Liver (tissue), 9 donors: Measurements from ENCODE around the gene NRIP1. TPM values are rescaled to one million over a fixed set of nuclear protein-coding genes. Genes with fewer than 3 reads are reported as not detected.
"Not testable (repeated sequence)": the region's sequence is repeated elsewhere in the genome, so short reads cannot be mapped to it uniquely, and the experiment has no call there.

Source experiments
- DNase-seq: peaks from one replicate; pipeline ENCODE4 v3.0.0-alpha.2; 2017; ENCODE audit warnings: low spot score
- H3K27ac ChIP-seq, 2 donors: one replicate each; pipeline ENCODE4 v1.7.0; 2013; ENCODE audit warnings: inconsistent platforms in 2 of 2, low read length in 2 of 2, control low read depth in 1 of 2, low read depth in 1 of 2, mild to moderate bottlenecking in 1 of 2
- H3K27me3 ChIP-seq, 4 donors: one replicate each; pipeline versions ENCODE4 v1.6.1 to v1.7.0; 2013; ENCODE audit warnings: low read length in 3 of 4, inconsistent platforms in 1 of 4, mild to moderate bottlenecking in 1 of 4, moderate library complexity in 1 of 4; ENCODE audit not compliant: control insufficient read depth in 4 of 4, insufficient read depth in 4 of 4
- H3K36me3 ChIP-seq, 4 donors: one replicate each; pipeline versions ENCODE4 v1.6.1 to v1.7.0; 2013; ENCODE audit warnings: low read length in 3 of 4, mild to moderate bottlenecking in 3 of 4, low read depth in 1 of 4, moderate library complexity in 1 of 4; ENCODE audit not compliant: control insufficient read depth in 4 of 4, insufficient read depth in 3 of 4
- H3K4me1 ChIP-seq, 4 donors: one replicate each; pipeline versions ENCODE4 v1.6.1 to v1.7.0; 2013; ENCODE audit warnings: low read length in 3 of 4, mild to moderate bottlenecking in 3 of 4, moderate library complexity in 1 of 4; ENCODE audit not compliant: control insufficient read depth in 4 of 4, insufficient read depth in 4 of 4
- H3K4me3 ChIP-seq, 3 donors: one replicate each; pipeline versions ENCODE4 v1.6.1 to v1.7.0; 2013; ENCODE audit warnings: low read length in 3 of 3, control low read depth in 1 of 3, low read depth in 1 of 3, mild to moderate bottlenecking in 1 of 3
- H3K9ac ChIP-seq, 2 donors: one replicate each; pipeline ENCODE4 v1.7.0; 2013; ENCODE audit warnings: low read length in 2 of 2, mild to moderate bottlenecking in 2 of 2, moderate library complexity in 2 of 2, control low read depth in 1 of 2, low read depth in 1 of 2
- H3K9me3 ChIP-seq, 4 donors: one replicate each; pipeline versions ENCODE4 v1.6.1 to v1.7.0; 2013; ENCODE audit warnings: low read length in 3 of 4; ENCODE audit not compliant: control insufficient read depth in 4 of 4
- FOXA2 ChIP-seq: IDR thresholded peaks from 2 replicates; pipeline ENCODE4 v1.6.1; 2016; ENCODE audit warnings: antibody characterized with exemption
- GABPA ChIP-seq, 2 donors: IDR thresholded peaks in 1 of 2; conservative IDR thresholded peaks in 1 of 2; 2 replicates each; pipeline ENCODE4 v1.6.1; 2016; ENCODE audit warnings: antibody characterized with exemption in 2 of 2, mild to moderate bottlenecking in 1 of 2, moderate library complexity in 1 of 2
- HNF4A ChIP-seq, 2 donors: conservative IDR thresholded peaks; 2 replicates each; pipeline ENCODE4 v1.6.1; 2016; ENCODE audit warnings: antibody characterized with exemption in 2 of 2, mild to moderate bottlenecking in 2 of 2
- JUND ChIP-seq, 2 donors: IDR thresholded peaks; 2 replicates each; pipeline ENCODE4 v1.6.1; 2016; ENCODE audit warnings: antibody characterized with exemption in 2 of 2
- NR2F2 ChIP-seq: IDR thresholded peaks from 2 replicates; pipeline ENCODE4 v1.6.1; 2016; ENCODE audit warnings: antibody characterized with exemption
- RAD21 ChIP-seq, 2 donors: IDR thresholded peaks; 2 replicates each; pipeline ENCODE4 v1.6.1; 2016; ENCODE audit warnings: antibody characterized with exemption in 2 of 2, mild to moderate bottlenecking in 2 of 2
- RXRA ChIP-seq, 2 donors: IDR thresholded peaks; 2 replicates each; pipeline ENCODE4 v1.6.1; 2017 to 2018; ENCODE audit warnings: antibody characterized with exemption in 2 of 2, mild to moderate bottlenecking in 1 of 2
- SP1 ChIP-seq: IDR thresholded peaks from 2 replicates; pipeline ENCODE4 v1.6.1; 2018; ENCODE audit warnings: antibody characterized with exemption, mild to moderate bottlenecking
- TAF1 ChIP-seq: conservative IDR thresholded peaks from 2 replicates; pipeline ENCODE4 v1.6.1; 2016; ENCODE audit warnings: antibody characterized with exemption, mild to moderate bottlenecking
- YY1 ChIP-seq: IDR thresholded peaks from 2 replicates; pipeline ENCODE4 v1.6.1; 2016; ENCODE audit warnings: antibody characterized with exemption, mild to moderate bottlenecking
- WGBS: extraction: QIAGEN DNeasy Blood & Tissue Kit; methylation state at CpG from one replicate; pipeline ENCODE4 v1.1.7; 2013; 5-methylcytosine and 5-hydroxymethylcytosine counted together
- polyA plus RNA-seq, 2 donors: library from polyadenylated mRNA; stranded (reverse) in 1 of 2; unstranded in 1 of 2; fragments of 200-250 nt in 1 of 2; fragments of >200 nt in 1 of 2; fragmentation: Nextera tagmentation in 1 of 2; extraction: Ambion mirVana in 1 of 2; gene quantifications; one replicate each; pipeline versions ENCODE4 v1.2.1 to v1.2.3, GENCODE V29; 2013 to 2015
- total RNA-seq, 2 donors: library from RNA; depleted of rRNA; stranded (reverse); fragments of >200 nt; gene quantifications; one replicate each; pipeline ENCODE4 v1.2.3, GENCODE V29; 2014
- TF ChIP-seq, protein P1 (sequence below): IDR thresholded peaks from 2 replicates; pipeline ENCODE4 v1.6.1; 2016; ENCODE audit warnings: antibody characterized with exemption, mild to moderate bottlenecking
- donor health status: healthy.
- donor health status: healthy.
- donor health status: healthy.
- donor health status: healthy.
- donor health status: healthy.

Gene NRIP1
- total and polyA plus RNA-seq, 4 donors = 3.8 to 28.4 (median 12.6) TPM

DNA sequence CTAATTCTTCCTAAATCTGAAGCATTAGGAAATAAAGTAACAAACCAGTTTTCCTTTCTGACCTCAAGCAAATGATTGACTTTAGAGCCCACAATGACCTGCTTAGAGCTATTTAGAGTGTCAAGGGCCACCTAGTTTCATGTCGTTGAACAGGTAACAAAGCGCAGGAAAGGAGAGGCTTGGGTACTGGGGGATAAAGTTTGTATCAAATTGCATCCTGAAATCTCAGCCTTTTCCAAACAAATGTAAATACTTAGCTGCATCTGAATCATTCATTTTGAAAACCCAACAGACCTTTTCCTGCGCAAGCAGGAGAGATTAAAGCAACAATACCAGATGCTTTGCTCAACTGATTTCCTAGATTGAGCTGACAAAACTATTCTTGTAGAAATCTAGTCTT, 121.2 kb downstream of the NRIP1 start:
- H3K4me1 ChIP-seq = peaks cover 5 to 20% (median 15%) of the 10 kb centered on the region in 4 donors
- no peak overlapping the region for H3K4me3 ChIP-seq
- H3K36me3 ChIP-seq = no peaks in the 10 kb centered on the region
- H3K27ac ChIP-seq = no peak overlapping the region
- WGBS = 76% methylated on average over 3 of the region's 3 CpGs
- H3K9me3 ChIP-seq = peaks cover 0 to 3% (median under 1%) of the 10 kb centered on the region in 4 donors
- no peaks in the 10 kb centered on the region for H3K27me3 ChIP-seq
- DNase-seq = no peak
- H3K9ac ChIP-seq = no peak overlapping the region
- TF ChIP-seq HNF4A (conservative IDR thresholded peaks at IDR 0.05) = no peak
- TF ChIP-seq TAF1 = no peak
- TF ChIP-seq FOXA2 = no peak
- TF ChIP-seq, protein P1, sequence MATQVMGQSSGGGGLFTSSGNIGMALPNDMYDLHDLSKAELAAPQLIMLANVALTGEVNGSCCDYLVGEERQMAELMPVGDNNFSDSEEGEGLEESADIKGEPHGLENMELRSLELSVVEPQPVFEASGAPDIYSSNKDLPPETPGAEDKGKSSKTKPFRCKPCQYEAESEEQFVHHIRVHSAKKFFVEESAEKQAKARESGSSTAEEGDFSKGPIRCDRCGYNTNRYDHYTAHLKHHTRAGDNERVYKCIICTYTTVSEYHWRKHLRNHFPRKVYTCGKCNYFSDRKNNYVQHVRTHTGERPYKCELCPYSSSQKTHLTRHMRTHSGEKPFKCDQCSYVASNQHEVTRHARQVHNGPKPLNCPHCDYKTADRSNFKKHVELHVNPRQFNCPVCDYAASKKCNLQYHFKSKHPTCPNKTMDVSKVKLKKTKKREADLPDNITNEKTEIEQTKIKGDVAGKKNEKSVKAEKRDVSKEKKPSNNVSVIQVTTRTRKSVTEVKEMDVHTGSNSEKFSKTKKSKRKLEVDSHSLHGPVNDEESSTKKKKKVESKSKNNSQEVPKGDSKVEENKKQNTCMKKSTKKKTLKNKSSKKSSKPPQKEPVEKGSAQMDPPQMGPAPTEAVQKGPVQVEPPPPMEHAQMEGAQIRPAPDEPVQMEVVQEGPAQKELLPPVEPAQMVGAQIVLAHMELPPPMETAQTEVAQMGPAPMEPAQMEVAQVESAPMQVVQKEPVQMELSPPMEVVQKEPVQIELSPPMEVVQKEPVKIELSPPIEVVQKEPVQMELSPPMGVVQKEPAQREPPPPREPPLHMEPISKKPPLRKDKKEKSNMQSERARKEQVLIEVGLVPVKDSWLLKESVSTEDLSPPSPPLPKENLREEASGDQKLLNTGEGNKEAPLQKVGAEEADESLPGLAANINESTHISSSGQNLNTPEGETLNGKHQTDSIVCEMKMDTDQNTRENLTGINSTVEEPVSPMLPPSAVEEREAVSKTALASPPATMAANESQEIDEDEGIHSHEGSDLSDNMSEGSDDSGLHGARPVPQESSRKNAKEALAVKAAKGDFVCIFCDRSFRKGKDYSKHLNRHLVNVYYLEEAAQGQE = no peak
- TF ChIP-seq NR2F2 = no peak

- TF ChIP-seq JUND (IDR thresholded peaks at IDR 0.05) (peak in 1 of 2 donors; percentile 62), GABPA (IDR thresholded peaks at IDR 0.05 in 1 of 2, conservative IDR thresholded peaks at IDR 0.05 in 1 of 2) (no peak), TAF1 (no peak), HNF4A (conservative IDR thresholded peaks at IDR 0.05) (peak; percentile 63 to 64), RAD21 (IDR thresholded peaks at IDR 0.05) (peak; percentile 17 to 41), RXRA (IDR thresholded peaks at IDR 0.05) (peak in 1 of 2 donors; percentile 68), YY1 (peak; percentile 61), SP1 (peak; percentile 24), NR2F2 (peak; percentile 39)
- Histone ChIP-seq H3K27me3 (no peaks in the 10 kb centered on the region), H3K36me3 (no peaks in the 10 kb centered on the region), H3K9ac (no peak overlapping the region), H3K4me1 (peaks cover 5 to 20% (median 15%) of the 10 kb centered on the region in 4 donors), H3K27ac (peak overlapping the region; percentile 5 to 6), H3K4me3 (no peak overlapping the region), H3K9me3 (no peaks in the 10 kb centered on the region)
- no peak for DNase-seq
- WGBS = 27% methylated on average over 2 of the region's 2 CpGs
Observed at GRCh38 chr21:14942801-14943490, 121.9 kb downstream of the NRIP1 start.

DNA sequence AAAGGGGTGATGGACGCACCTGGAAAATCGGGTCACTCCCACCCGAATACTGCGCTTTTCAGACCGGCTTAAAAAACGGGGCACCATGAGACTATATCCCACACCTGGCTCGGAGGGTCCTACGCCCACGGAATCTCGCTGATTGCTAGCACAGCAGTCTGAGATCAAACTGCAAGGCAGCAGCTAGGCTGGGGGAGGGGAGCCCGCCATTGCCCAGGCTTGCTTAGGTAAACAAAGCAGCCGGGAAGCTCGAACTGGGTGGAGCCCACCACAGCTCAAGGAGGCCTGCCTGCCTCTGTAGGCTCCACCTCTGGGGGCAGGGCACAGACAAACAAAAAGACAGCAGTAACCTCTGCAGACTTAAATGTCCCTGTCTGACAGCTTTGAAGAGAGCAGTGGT, 137.5 kb downstream of the NRIP1 start:
- not testable (repeated sequence) for H3K4me1 ChIP-seq, H3K4me3 ChIP-seq, H3K9ac ChIP-seq, H3K27ac ChIP-seq, H3K9me3 ChIP-seq, DNase-seq, H3K27me3 ChIP-seq, H3K36me3 ChIP-seq
- WGBS = 87% methylated on average over 13 of the region's 13 CpGs
